ENCODE results near the gene CD81. TPM values are rescaled to one million over a fixed set of nuclear protein-coding genes. Genes with fewer than 3 reads are reported as not detected.
A peak's percentile ranks its signal among the peaks of the same experiment; 100 is the strongest.

The CD81 gene
- total RNA-seq, 1 donor from 2014 or later = 457 TPM

DNA sequence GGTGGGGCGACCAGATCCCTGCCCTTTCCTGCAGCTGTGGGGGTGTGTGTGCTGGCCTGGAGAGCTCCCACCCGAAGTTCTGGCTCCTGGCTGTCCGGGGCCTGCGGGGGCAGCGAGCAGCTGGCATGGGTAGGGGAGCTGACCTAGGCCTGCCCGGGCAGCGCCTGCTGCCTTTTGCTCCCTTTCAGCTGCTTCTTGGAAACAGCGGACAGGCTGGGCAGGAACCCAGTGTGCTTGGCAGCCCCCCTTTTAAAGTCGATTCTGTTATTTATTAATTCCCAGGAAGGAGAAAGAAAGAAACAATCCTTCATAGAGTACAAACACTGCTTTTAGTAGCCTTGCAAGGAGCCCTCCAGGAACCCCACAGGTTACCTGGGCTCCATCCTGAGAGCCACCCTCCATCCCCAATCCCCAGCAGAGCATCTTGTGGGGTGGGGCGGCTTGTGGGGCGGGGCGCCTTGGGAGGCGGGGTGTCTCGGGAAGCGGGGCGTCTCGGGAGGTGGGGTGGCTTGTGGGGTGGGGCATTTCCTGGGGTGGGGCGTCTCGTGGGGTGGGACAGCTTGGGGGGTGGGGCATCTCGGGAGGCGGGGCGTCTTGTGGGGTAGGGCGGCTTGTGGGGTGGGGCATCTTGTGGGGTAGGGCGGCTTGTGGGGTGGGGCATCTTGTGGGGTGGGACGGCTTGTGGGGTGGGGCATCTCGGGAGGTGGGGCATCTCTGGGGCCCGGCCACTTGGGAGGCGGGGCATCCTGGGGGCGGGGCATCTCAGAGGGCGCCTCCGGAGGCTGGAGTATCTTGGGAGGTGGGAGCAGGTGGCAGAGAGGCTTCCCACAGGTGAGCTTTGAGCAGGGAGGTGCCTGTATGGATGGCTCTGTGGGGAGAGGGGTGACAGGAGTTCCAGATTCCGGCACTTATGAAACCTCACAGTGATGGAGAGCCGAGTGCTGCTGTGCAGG is 7.0 kb downstream of the CD81 start:
- DNase-seq = peak; percentile 52
- ATAC-seq (ENCODE audit: poor library complexity) = no peak
- intact Hi-C loops (cut with DNase I) = no loop called here

DNA sequence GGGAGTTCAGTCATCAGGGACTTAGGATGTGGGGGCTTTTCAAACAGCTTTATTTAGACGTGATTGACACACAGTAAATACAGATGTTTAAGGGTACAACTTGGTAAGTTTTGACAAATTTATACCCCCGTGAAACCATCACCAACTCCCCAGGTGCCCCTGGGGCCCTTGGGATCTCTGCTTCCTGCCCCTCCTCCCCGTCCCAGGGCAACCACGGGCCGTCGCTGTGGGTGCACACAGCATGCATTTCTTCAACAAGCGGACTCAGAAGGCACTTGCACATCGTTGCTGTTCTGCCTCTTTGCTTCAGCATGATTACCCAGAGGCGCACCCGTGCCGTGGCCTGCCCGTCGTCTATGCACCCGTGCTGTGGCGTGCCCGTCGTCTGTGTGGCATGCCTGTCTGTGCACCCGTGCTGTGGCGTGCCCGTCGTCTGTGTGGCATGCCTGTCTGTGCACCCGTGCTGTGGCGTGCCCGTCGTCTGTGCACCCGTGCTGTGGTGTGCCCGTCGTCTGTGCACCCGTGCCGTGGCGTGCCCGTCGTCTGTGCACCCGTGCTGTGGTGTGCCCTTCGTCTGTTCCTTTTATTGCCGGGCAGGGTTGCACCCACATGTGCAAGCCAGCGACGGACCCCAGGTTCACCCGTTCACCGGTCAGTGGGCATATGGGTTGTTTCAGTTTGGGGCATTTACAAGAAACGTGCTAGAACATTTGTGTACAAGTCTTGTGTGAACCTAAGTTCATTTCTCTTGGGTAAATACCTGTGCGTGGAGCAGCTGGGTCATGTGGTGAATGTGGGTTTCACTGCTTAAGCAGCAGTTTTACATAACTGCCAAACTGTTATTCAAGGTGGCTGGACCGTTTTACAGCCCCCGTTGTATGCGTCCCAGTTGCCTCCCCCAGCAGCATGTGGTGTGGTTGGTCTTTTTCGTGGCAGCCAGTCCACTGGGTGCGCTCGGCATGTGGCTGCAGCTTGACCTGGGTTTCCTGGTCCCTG is 8.3 kb downstream of the CD81 start:
- intact Hi-C loops (cut with DNase I) = no loop called here
- DNase-seq (no peak), ATAC-seq (ENCODE audit: poor library complexity) (no peak)

DNA sequence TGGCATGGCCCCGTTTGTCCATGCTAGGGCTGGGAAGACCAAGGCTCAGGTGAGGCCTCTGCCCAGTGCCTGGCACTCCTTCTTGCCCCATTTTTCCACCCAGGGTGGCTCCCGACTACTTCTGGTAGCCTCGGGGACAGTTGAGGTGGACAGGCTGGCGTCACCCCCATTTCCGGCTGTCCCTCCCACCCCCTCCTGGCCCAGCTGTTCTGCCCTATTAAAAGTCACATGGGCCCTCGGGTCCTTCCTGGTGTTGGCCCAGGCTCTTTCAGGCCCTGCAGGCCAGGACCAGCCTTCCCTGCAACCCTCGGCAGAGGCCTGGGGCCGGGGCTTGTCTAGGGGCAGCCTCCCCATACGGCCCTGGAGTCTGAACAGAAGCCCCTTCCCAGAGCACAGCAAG is 9.5 kb downstream of the CD81 start:
- no peak for ATAC-seq (ENCODE audit: poor library complexity)
- peak; percentile 40 for DNase-seq
- intact Hi-C loops (cut with DNase I) = no loop called here

DNA sequence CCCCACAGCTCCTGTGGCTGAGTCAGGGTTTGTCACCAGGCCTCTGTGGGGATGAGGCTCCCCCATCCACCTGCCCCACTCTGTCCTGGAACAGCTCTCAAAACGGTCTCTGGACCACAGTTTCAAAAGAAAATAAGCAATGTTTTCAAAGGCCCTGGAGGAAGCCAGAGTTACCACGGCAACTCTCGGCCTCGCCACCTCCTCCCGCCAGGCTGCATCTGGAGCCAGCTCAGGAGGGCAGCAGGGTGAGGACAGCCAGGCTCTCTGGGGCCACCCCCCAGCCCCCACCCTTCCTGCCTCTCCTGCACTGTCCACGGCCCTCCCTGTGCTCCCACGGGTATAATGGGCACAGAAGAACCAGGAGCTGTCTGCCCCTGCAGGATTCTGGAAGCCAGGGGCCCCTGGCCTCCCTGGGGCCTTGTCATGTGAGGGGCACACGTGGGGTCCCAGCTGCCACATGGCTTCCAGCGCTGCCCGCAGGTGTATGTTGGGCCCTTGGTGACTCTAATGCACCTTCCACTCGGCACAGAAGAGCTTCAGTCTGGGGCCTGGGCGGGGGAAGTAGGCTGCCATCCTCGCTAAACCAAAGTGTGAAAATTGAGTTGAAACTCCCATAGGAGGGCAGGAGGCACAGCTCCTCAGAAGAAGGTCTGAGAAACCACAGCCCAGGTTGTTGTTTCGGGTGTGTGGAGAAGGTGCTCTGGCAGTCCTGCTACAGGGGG is 10.3 kb downstream of the CD81 start:
- ATAC-seq (ENCODE audit: poor library complexity) (no peak), DNase-seq (no peak)
- intact Hi-C loops (cut with DNase I) = no loop called here

DNA sequence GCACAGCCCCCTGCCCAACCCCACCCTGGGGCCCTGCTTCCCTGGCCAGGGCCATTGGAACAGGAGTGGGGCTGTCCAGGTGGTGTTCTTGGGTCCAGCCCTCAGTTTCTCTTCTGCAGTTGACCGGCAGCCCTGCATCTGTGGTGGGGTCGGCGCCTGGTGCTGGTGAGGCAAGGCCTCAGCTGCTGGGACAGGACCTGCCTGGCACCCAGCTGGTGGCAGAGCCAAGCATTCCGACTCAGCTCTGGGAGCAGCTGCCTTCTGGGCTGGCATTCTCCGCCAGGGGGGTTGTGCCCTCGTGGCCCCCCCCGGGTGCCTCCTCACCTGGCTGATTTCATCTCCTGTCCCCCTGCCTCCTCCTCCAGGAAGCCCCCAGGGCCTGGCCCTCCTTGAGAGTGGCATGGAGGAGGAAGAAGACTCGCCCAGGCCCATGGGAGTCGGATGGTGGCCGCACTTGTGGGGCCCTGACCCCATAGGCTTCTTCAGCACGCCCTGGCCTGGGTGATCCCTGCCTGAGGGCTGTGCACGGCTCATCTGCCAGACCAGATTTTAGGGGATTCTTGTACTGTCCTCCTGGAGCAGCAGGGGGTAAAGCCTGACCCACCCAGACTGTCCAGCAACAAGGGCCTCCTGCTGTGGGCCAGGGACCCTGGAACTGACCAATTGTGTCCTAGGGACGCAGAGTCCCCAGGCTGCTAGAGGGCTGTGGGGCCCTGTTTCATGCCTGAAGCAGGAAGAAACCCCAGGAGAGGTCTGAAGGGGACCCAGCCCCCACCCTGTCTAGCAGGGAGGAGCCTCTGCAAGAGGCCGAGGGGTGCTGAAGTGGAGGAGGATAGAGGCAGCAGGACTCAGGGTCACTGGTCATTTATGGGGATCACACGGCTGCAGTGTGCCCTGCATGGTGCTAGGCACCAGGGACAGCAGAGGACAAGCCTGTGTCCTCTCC is 11.6 kb downstream of the CD81 start:
- intact Hi-C loops (cut with DNase I) = no loop called here
- DNase-seq (no peak), ATAC-seq (ENCODE audit: poor library complexity) (no peak)

DNA sequence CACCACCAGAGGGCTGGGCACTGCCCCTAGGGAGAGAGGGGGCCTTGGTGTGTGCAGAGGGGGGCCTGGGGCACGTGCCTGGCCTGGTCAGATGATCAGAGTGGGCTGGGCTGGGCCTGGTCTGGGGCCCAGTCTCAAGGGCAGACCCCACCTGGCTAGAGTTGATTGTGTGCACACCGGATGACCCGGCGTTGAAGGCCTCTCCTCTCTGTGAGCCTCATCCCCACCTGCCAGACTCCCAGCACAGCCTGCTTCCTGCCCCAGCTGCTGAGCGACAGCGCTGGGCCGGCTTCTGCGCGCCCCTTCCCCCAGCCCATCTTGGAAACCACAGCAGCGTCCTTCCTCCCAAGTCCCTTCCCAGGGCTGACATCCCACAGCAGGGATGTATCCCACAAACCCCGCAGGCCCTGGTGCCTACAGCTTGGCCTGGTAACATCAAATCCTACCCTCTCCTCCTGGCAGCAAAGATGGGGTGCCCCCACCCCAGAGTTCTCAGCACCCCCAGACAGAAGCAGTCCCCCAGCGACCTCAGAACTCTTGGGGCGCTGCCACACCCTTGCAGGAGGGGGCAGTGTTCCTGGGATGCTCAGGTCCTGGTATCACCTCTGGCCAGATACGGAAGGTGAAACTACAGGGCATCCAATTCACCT is 12.4 kb downstream of the CD81 start:
- ATAC-seq (ENCODE audit: poor library complexity) = no peak
- no peak for DNase-seq
- intact Hi-C loops (cut with DNase I) = no loop called here

DNA sequence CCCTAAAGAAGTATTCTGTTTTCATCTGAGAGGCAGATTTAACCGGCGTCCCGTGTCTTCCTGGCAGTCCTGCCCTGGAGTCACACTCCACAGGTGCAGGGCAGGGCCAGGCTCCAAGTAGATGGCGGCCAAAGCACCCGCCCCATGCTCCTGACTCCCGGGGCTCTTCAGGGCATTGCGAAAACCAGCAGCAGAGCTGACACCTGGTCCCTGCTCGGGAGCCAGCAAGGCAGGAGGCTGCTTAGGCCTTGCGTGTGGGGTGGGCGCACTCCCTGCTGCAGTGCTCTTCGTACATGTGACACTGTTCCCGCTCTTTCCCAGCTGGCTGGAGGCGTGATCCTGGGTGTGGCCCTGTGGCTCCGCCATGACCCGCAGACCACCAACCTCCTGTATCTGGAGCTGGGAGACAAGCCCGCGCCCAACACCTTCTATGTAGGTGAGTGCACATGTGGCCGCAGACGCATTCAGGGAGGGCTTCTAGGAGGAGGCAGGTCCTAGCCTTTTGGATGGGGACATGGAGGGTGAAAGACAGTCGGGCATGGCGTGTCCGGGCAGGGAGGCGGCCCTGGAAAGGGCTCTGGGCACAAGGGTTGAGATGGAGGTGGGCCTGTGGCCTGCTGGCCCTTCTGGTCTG is 13.1 kb downstream of the CD81 start:
- ATAC-seq (ENCODE audit: poor library complexity) (peak; percentile 21), DNase-seq (no peak)
- intact Hi-C loops (cut with DNase I) = no loop called here

DNA sequence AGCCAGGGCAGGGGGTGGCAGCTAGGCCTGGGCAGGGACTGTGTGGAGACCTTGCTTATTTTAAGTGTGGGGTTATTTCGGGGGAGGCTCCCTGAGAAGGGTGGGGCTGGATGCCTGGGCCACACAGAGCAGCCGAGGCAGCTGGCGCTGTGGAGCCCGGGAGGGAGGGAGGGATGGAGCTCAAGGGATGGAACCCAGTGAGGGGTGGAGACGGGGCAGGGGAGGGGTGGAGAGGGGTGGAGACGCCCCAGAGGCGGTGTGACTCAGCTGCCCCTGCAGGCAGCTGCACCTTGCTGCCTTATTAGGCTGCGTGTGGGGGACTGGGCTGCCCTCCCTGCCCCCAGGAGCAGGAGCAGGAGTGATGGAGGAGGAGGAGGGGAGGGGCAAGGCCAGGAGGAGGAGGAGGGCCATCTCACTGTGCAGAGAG is 13.6 kb downstream of the CD81 start:
- intact Hi-C loops (cut with DNase I) = no loop called here
- DNase-seq (no peak), ATAC-seq (ENCODE audit: poor library complexity) (peak; percentile 13)

DNA sequence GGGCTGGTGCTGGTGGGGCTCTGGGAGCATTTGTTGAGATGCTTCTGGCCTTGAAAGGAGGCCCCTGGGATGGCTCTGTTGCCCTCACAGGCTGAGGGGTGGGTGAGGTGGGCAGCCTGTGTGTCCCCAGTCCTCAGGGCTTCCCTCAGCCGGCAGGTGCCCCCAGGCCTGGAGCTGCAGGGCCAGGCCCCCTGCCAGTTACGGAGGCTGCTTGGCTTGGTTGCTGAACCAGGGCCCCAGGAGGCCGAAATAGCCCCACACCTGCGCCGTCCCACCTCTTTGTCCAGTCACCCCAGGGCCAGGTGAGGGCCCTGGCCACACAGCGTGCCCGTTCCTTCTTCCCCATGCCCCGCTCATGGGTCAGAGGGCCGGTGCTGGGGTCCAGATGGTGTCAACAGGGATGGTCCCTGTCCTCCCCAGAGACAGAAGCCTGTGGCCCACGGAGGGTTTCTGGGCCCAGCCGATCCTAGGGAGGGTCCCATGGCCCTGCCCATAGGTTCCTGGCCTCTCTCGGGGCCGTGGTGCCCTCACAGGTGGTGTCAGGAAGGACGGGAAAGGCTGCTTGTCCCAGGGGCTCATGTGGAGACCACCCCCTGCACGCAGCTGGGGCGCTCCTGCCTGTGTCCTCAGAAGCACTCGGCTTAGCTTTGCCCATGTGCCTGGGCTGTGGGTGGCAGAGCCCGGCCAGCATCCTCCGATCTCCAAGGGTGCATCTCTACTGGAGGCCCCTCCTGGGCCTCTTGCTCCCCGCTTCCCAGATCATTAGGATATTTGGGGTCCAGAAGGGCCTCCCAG is 14.3 kb downstream of the CD81 start:
- DNase-seq (no peak), ATAC-seq (ENCODE audit: poor library complexity) (no peak)
- intact Hi-C loops (cut with DNase I) = no loop called here

DNA sequence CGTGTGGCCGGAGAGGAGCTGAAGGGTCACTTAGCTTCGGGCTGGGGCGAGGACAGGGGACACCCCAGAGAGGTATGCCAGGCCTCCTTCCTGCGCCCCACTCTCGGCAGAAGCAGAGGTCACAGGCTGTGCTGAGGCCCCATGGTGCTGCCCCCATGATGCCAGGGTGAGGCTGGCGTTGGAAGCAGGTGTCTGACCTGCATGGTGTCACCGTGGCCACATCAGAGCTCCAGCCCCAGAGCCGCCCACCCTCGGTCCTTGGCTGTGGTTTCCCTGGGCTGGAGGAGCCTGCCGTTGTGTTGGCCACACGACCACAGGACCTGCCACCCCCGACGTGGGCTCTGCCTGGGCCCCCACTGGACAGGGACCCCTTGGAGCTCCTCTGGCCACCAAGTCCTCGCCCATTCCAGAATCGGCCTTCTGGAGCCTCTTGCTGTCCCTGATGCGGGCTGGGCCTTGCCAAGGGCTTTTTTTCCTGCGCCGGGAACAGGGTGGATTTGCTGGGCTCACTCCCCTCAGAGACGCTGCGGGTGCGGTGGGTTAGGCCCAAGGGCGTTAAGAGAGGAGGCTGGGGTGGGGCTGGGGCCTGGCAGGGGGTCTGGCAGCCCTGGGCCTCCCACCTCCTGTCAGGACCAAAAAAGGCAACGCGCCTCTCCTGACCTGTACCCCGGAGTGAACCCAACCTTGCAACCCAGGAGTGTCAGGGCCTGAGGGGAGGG is 15.3 kb downstream of the CD81 start:
- ATAC-seq (ENCODE audit: poor library complexity) = no peak
- no peak for DNase-seq
- intact Hi-C loops (cut with DNase I) = no loop called here

DNA sequence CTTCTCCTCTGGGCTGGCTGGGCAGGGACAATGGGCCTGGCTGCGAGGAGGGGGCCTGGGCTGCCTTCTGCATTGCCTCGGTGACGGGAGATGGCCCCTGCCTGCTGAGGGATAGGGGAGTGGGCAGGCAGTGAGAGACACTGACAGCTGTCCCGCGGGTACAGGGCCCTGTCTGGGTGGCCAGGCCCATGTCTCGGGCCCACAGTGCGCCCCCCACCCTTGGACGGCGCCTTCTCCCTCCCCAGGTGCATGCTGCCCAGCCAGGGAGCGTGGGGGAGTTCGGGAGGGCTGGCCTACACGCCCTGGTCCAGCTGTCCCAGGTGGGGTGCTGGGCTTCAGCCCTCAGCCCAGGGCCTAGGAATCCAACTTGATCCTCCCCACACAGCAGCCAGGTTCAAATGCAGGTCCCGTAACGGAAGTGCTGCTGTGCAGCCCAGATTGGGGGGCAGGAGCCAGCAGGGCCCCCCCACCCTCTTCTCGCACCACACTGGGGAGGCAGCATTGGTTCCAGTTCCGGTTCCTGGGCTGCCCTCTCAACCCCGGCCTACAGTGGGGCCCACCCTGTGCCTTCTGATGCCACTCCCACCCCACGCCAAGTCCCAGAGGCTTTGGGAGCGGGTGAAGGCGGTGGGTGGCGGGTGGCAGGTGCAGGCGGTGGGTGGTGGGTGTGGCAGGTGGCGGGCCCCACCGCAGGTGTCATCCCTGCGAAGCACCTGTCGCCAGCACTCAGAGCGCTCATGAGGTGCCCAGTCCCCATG is 16.2 kb downstream of the CD81 start:
- no peak for DNase-seq
- ATAC-seq (ENCODE audit: poor library complexity) = no peak
- intact Hi-C loops (cut with DNase I) = no loop called here

DNA sequence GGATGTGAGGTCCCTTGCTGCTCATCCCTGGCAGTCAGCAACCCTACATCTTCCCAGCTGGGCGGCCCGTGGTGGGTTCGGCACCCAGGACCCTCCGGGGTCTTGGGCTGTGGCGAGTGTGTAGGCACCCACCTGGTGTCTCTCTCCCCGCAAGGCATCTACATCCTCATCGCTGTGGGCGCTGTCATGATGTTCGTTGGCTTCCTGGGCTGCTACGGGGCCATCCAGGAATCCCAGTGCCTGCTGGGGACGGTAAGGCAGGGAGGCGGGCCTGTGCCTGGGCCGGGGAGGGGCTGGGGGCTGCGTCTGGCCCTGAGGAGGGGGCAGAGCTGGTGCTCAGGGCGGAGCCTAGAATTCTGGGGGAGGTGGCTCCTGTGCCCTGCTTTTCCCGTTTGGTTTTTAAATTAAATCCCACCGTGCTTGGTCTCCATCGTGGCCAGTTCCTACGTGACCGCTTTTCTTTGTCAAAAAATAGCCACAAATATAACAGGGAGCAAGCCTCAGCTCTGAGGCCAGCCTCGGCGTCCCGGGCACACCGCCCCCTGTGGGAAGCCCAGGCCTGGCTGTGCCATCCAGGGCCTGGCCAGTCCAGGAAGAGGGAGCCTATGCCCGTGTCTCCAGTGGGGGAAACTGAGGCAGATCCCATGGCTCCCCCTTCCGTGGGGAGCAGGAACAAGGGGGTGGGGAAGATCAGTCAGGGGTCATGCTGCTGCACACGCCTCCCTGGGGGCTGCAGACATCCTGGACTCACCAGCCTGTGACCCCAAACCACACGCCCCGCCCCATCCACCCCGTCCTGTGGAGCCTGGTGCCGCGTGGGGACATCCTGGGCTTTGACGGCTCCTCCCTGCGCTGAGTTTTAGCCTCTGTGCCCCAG is 17.1 kb downstream of the CD81 start:
- intact Hi-C loops (cut with DNase I) = no loop called here
- ATAC-seq (ENCODE audit: poor library complexity) (no peak), DNase-seq (no peak)

DNA sequence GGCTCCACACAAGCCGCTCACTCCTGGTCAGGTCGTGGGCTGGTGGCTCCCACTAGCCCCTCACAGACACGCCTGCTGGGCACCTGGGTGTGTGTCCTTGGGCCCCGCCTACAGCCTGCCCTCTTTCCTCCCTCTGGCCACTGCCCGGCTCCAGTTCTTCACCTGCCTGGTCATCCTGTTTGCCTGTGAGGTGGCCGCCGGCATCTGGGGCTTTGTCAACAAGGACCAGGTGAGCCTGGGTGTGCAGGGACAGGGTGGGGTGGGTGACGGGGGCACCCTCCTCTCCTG is 17.7 kb downstream of the CD81 start:
- DNase-seq (no peak), ATAC-seq (ENCODE audit: poor library complexity) (no peak)
- intact Hi-C loops (cut with DNase I) = no loop called here

DNA sequence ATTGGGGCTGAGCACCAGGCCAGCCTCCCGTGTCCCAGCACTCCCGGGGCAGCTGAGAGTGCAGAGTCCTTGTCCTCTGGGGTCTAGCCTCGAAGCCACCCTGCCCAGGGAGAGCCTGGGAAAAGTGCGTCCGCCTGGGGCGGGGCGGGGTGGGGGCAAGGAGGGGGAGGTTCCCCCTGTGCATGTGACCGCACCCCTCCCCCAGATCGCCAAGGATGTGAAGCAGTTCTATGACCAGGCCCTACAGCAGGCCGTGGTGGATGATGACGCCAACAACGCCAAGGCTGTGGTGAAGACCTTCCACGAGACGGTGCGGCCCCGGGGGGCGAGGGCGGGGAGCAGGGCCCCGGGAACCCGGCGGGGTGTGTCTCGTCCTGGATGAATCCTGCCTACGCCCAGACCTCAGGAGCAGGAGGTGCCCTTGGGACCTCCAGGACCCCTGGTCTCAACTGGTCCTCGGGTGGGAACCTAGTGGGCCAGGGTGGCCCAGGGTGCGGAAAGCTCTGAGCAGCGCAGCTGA is 18.2 kb downstream of the CD81 start:
- ATAC-seq (ENCODE audit: poor library complexity) (no peak), DNase-seq (no peak)
- intact Hi-C loops (cut with DNase I) = no loop called here

Data from Right ventricle myocardium superior (tissue), 1 donor.